Measurements from ENCODE around the gene PPFIBP1. TPM values are rescaled to one million over a fixed set of nuclear protein-coding genes. Genes with fewer than 3 reads are reported as not detected.

PPFIBP1 gene
- total RNA-seq, 1 donor from 2014 or later: 31.1 TPM

DNA sequence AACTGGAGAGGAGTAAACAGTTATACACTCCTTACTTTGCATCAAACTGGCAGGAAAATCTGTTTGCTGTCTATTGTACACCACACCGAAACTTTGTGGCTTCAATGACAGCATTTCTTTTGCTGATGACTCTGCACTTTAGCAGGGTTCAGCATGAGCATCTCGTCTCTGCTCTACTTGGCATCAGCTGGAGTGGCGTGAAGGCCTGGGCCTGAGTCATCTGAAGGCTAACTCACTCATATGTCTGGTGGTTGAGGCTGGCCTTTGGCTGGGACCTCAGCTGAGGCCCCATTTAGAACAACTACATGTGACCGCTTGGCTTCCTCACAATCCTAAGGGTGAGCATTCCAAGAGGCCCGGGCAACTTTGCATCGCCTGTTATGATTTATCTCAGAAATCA, 143.5 kb downstream of the PPFIBP1 start:
- no peak for TF ChIP-seq CTCF (IDR thresholded peaks at IDR 0.05; ENCODE audit: insufficient read depth, low read length, severe bottlenecking)
- H3K36me3 ChIP-seq (ENCODE audit: control insufficient read depth, insufficient read depth, low read length): peaks cover 20% of the 10 kb centered on the region
- no peaks in the 10 kb centered on the region for H3K27me3 ChIP-seq (ENCODE audit: control insufficient read depth, insufficient read depth, low read length)
- DNase-seq (ENCODE audit: low read depth): no peak
- H3K4me3 ChIP-seq (ENCODE audit: low read depth, low read length): no peak overlapping the region
- FAIRE-seq: no peak

- H3K4me3 ChIP-seq (ENCODE audit: low read depth, low read length): no peak overlapping the region
- no peaks in the 10 kb centered on the region for H3K27me3 ChIP-seq (ENCODE audit: control insufficient read depth, insufficient read depth, low read length)
- TF ChIP-seq CTCF (IDR thresholded peaks at IDR 0.05; ENCODE audit: insufficient read depth, low read length, severe bottlenecking): no peak
- no peak for FAIRE-seq
- H3K36me3 ChIP-seq (ENCODE audit: control insufficient read depth, insufficient read depth, low read length): peaks cover 17% of the 10 kb centered on the region
- no peak for DNase-seq (ENCODE audit: low read depth)
Measured at GRCh38 chr12:27672051-27672450, 148.0 kb downstream of the PPFIBP1 start.

DNA sequence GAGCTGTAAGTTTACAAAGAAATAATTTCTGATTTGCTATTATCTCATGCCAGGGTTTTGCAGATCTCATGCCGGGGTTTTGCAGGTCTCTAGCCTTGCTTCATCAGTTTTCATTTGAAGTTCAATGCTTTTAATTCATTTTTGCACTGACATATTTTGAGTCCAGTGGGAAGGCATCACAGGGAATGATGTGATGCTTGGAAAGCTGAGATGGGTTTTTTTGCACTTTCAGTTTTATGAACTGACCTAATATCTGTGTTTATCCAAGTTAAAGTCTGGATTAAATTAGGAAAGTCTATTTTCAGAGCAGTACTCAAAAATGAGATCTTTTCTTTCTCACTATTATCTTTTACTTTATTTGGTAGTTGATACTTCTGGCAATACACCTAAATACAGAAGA, 148.6 kb downstream of the PPFIBP1 start:
- TF ChIP-seq CTCF (IDR thresholded peaks at IDR 0.05; ENCODE audit: insufficient read depth, low read length, severe bottlenecking): no peak
- H3K36me3 ChIP-seq (ENCODE audit: control insufficient read depth, insufficient read depth, low read length): peaks cover 14% of the 10 kb centered on the region
- H3K27me3 ChIP-seq (ENCODE audit: control insufficient read depth, insufficient read depth, low read length): no peaks in the 10 kb centered on the region
- DNase-seq (ENCODE audit: low read depth) (no peak), FAIRE-seq (no peak)
- H3K4me3 ChIP-seq (ENCODE audit: low read depth, low read length): no peak overlapping the region

DNA sequence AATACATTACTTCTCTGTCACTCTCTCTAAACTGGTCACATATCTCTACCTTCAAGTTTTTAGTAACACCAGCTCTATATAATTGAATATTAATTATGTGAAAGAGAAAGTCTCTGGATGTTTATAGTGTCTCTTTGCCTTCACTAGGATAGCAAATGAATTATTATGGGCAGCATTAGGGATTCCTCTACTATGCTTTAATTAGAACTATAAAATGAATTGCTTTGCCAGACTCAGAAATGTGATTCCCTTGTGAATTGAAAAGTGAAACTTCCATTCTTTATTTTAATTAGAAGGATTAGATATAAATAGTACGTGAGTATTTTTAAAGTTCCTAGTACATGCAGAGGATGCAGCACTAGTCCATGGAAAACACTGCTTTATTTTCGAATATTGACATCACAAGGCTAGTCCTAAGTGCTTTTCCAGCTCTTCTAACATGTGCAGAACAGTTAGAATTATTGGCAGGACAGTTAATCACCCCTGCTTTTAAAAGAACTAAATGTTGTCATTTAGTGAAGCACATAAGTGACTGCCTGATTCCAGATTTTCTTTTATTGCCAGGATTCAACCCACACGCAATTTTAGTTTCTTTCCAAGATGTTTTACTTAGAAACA, 149.2 kb downstream of the PPFIBP1 start:
- no peak overlapping the region for H3K4me3 ChIP-seq (ENCODE audit: low read depth, low read length)
- FAIRE-seq (no peak), DNase-seq (ENCODE audit: low read depth) (no peak)
- TF ChIP-seq CTCF (IDR thresholded peaks at IDR 0.05; ENCODE audit: insufficient read depth, low read length, severe bottlenecking): no peak
- peaks cover 9% of the 10 kb centered on the region for H3K36me3 ChIP-seq (ENCODE audit: control insufficient read depth, insufficient read depth, low read length)
- no peaks in the 10 kb centered on the region for H3K27me3 ChIP-seq (ENCODE audit: control insufficient read depth, insufficient read depth, low read length)

DNA sequence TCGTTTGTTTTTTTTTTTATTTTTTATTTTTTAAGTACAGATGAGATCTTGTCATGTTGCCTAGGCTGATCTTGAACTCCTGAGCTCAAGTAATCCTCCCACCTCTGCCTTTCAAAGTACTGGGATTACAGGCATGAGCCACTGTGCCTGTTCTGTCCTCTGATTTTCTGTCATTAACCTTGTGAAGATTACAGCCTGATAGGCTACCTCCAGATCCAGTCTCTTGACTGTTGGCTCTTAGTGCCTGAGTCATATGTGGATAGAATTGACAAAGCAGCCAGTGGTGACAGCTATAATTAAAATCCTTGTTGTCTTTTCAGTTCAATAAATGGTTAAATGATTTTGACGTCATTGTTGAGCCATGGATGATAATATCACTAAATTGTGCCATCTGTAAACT, 151.0 kb downstream of the PPFIBP1 start:
- peaks cover 9% of the 10 kb centered on the region for H3K36me3 ChIP-seq (ENCODE audit: control insufficient read depth, insufficient read depth, low read length)
- FAIRE-seq (no peak), DNase-seq (ENCODE audit: low read depth) (no peak)
- no peaks in the 10 kb centered on the region for H3K27me3 ChIP-seq (ENCODE audit: control insufficient read depth, insufficient read depth, low read length)
- no peak for TF ChIP-seq CTCF (IDR thresholded peaks at IDR 0.05; ENCODE audit: insufficient read depth, low read length, severe bottlenecking)
- H3K4me3 ChIP-seq (ENCODE audit: low read depth, low read length): no peak overlapping the region

DNA sequence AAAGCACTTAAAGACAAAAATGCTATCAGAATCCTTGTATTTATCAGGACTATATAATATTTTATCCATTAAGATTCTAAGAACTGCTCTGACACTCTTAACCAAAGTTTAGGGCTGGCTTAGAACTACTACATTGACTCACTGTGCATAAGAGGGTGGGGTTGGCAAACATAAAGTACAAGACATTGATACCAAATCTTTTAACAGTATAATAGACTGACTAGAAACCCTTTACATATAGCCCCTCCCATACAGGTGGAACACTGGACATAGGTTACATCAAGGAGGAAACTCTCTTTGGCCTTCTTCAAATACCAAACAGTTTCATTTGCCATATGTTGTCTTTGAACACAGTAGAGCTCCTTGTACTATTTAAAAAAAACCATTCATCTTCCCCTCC, 156.6 kb downstream of the PPFIBP1 start:
- Histone ChIP-seq H3K4me3 (ENCODE audit: low read depth, low read length) (no peak overlapping the region), H3K36me3 (ENCODE audit: control insufficient read depth, insufficient read depth, low read length) (peaks cover 20% of the 10 kb centered on the region), H3K27me3 (ENCODE audit: control insufficient read depth, insufficient read depth, low read length) (no peaks in the 10 kb centered on the region)
- DNase-seq (ENCODE audit: low read depth) (no peak), FAIRE-seq (no peak)
- TF ChIP-seq CTCF (IDR thresholded peaks at IDR 0.05; ENCODE audit: insufficient read depth, low read length, severe bottlenecking): no peak

All from bronchial epithelial cell (primary cell).